Measurements from ENCODE around the gene NDRG3.
"Not testable (repeated sequence)": the region's sequence is repeated elsewhere in the genome, so short reads cannot be mapped to it uniquely, and the experiment has no call there.

Gene NDRG3

DNA sequence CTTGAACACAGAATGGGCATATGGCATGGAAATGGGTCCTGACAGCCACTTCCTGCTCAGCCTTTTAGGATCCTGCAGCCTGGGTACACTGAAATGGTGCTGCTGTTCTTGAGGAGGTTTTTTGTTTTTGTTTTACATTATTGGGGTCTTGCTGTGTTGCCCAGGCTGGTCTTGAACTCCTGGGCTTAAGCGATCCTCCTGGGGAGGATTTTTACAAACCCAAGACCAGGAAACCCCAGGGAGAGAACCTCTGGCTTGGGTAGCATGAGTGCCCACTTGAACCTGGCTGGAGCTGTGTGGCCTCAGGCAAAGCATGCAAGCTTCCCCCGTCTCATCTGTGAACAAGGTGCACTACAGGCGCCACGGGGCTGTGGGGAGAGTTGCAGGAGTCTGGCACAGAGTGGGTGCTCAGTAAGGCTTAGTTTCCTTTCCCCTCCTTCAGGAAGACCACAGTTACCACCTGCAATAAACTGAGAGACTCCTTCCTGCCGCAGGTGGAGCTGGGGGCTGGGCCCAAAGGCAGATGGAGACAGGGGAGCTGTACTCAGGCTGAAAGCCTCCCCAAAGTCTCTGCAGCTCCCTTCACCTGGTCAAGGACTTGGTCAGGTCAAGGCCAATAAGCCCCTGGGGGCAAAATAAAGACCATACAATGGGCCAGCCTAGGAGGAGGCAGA, 101.7 kb downstream of the NDRG3 start:
- peak; percentile 43 to 46 for DNase-seq (ENCODE audit: low read depth in 2 of 2)

- DNase-seq (ENCODE audit: low read depth in 2 of 2), result no peak
Measured at GRCh38 chr20:36642136-36642535, 103.8 kb downstream of the NDRG3 start.

DNA sequence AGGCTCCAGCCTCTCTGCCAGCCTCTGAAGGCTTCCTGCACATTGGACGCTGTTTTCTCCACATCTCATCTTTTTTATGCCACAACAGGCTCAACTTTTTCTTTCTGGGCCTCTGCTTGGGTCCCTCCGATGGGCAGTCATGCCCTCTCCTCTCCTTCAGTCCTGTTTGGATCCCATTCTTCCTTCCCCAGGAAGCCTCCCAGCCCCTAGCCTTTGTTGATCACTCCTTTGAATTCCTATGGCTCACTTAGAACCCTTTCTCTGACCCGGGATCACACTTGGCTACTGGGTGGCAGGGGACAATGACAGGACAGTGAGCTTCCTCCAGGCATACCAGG, 104.4 kb downstream of the NDRG3 start:
- no peak for DNase-seq (ENCODE audit: low read depth in 2 of 2)

DNA sequence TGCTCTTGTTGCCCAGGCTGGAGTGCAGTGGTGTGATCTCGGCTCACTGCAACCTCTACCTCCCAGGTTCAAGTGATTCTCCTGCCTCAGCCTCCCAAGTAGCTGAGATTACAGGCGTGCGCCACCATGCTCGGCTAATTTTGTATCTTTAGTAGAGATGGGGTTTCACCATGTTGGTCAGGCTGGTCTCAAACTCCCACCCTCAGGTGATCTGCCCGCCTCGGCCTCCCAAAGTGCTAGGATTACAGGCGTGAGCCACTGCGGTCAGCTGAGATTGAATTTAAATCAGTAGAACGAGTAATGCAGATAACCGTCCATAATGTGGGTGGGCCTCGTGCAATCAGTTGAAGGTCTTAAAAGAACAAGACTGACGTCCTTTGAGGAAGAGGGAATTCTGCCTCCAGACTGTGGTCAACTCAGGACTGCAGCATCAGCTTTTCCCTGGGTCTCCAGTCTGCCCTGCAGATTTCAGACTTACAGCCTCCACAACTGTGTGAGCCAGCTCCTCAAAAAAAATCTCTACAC, 107.0 kb downstream of the NDRG3 start:
- DNase-seq (ENCODE audit: low read depth in 2 of 2), result not testable (repeated sequence)

- DNase-seq (ENCODE audit: low read depth in 2 of 2), result no peak
Measured at GRCh38 chr20:36634342-36634741, 111.5 kb downstream of the NDRG3 start.

GRCh38 chr20:36633285-36633772, 112.6 kb downstream of the NDRG3 start:
- no peak for DNase-seq (ENCODE audit: low read depth in 2 of 2)

- DNase-seq (ENCODE audit: low read depth in 2 of 2), result no peak
Measured at GRCh38 chr20:36632487-36633284, 113.2 kb downstream of the NDRG3 start.

DNA sequence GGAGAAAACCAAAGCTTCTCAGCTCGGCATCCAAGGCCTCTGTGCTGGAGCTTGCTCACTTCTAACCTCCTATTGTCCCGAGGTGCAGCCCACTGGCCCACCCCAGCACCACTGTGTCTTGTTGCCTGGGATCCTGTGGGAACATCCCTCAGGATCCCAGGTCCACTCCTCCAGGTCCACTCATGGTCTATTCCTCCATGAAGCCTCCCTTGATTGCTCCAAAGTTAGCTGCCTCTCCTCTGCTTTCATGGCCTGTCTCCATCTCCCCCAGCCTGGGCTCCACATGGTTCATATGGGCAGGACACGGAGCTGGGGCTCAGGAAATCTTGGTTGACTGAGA, 113.8 kb downstream of the NDRG3 start:
- DNase-seq (ENCODE audit: low read depth in 2 of 2), result no peak

GRCh38 chr20:36631646-36632045, 114.2 kb downstream of the NDRG3 start:
- DNase-seq (ENCODE audit: low read depth in 2 of 2), result no peak

GRCh38 chr20:36629719-36630681, 115.9 kb downstream of the NDRG3 start:
- no peak for DNase-seq (ENCODE audit: low read depth in 2 of 2)

GRCh38 chr20:36628076-36628475, 117.8 kb downstream of the NDRG3 start:
- no peak for DNase-seq (ENCODE audit: low read depth in 2 of 2)

GRCh38 chr20:36624944-36625324, 121.0 kb downstream of the NDRG3 start:
- no peak for DNase-seq (ENCODE audit: low read depth in 2 of 2)

GRCh38 chr20:36624068-36624943, 121.6 kb downstream of the NDRG3 start:
- DNase-seq (ENCODE audit: low read depth in 2 of 2), result no peak

DNA sequence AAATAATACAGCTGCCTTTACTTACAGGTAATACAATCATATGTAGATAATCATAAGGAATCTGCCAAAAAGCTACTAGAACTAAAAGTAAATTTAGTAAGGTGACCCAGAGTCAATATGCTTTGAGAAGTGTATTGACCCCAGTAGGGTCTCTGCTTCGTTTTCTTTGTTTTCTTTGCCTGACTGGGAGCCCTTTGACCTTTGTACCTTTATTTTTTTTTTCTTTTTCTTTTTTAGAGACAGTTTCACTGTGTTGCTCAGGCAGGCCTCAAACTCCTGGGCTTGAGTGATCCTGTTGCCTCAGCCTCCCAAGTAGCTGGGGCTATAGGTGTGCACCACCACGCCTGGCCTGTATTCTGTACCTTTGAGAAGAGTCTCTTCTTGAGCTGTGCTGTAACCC, 122.4 kb downstream of the NDRG3 start:
- no peak for DNase-seq (ENCODE audit: low read depth in 2 of 2)

DNA sequence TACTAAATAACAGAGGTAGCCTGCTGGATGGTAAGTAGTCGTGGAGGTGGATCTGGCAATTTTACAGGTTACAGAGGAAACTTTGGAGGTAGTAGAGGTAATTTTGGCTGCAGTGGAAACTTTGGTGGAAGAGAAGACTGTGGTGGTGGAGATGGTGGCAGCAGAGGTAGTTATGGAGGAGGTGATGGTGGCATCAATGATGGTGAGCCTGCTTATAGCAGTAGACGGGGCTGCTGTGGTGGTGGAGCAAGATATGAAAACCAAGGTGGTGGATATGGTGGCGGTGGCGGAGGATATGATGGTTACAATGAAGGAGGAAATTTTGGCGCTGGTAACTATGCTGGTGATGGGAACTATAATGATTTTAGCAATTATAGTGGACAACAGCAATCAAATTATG, 125.0 kb downstream of the NDRG3 start:
- DNase-seq (ENCODE audit: low read depth in 2 of 2), result no peak

DNA sequence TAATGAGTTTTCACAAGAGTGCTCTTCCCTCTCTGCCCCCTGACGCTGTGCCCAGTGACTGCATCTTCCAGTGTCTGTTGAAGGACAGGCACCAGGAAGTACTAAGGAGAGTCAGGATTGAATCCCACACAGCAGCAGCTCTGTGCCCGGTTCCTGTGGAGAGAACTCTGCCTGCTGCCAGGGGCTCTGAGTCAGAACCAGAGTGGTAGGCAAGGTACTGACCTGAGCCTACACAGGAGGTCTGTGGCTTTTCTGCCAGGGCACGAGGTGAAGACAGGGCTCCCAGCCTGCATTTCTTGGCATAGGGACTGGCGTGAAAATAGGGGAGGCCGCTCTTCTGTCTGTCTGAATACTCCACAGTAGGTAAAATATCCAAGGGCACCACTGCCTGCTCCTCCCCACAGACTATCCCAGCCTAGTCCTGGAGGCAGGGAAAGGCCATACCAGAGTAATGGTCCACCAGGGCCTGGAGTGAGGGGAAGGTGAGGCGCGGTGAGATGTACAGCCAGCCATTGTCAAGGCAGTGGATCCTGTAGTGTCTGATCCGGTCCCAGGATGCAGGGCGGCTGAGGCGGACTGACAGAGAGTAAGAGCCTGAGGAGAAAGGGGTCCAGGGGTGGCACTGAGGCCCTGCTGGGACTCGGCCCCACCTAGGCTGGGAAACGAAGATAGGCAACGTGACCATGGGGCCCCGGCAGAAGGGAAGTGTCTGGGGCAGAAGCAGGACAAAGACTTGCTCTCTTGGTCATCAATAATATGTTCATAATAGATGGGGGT, 130.9 kb downstream of the NDRG3 start:
- DNase-seq (ENCODE audit: low read depth in 2 of 2), result no peak

GRCh38 chr20:36613974-36614373, 131.9 kb downstream of the NDRG3 start:
- no peak for DNase-seq (ENCODE audit: low read depth in 2 of 2)

GRCh38 chr20:36611625-36612024, 134.3 kb downstream of the NDRG3 start:
- no peak for DNase-seq (ENCODE audit: low read depth in 2 of 2)

DNA sequence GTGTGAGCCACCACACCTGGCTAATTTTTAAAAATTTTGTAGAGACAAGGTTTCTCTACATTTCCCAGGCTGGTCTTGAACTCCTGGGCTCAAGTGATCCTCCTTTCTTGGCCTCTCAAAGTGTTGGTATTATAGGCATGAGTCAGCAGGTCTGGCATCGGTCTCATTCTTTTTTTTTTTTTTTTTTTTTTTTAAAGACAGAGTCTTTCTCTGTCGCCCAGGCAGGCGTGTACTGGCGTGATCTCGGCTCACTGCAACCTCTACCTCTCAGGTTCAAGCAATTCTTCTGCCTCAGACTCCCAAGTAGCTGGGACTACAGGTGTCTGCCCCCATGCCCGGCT, 137.5 kb downstream of the NDRG3 start:
- not testable (repeated sequence) for DNase-seq (ENCODE audit: low read depth in 2 of 2)

DNA sequence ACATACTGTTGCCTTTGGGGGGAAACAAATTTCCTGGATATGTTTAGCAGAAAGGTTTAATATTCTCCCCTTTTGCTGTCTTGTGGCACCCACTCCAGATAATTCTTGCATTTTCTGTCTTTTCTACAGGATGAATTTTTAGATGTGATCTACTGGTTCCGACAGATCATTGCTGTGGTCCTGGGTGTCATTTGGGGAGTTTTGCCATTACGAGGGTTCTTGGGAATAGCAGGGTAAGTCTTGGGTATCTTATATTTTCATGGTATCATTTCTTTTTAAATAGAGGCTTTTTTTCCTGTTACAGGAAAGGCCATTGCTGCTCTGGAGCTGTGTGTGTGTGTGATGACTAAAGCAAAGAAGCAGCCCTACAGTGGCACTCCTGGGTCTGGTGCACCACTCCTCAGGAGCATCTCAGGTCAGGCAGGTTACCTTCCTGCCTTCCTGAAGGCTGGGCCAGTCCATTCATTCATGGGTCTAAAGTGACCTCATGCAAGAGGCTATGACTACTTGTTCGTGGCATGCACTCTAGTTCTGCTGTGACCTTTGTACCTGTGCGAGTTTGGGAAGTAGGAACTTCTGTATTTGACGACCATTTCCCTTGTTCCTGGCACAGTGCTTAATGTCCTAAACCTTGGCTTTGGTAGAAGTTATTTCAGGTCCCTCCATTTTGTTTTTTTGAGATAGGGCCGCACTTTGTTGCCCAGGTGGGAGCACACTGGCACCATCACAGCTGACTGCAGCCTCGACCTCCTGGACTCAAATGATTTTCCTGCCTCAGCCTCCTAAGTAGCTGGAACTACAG, 138.1 kb downstream of the NDRG3 start:
- no peak for DNase-seq (ENCODE audit: low read depth in 2 of 2)
